DOHH2 (cell line): ENCODE measurements around the gene MARVELD1.
"Not testable (repeated sequence)": the region's sequence is repeated elsewhere in the genome, so short reads cannot be mapped to it uniquely, and the experiment has no call there.

Experiments
- H3F3A ChIP-seq: fragments of 200-600 bp; sonication (generic), shearing (Covaris generic); 2 replicates; pipeline ENCODE4 v1.6.0; 2016; ENCODE audit warnings: antibody characterized with exemption, mild to moderate bottlenecking; ENCODE audit not compliant: control insufficient read depth, insufficient read depth
- H3K27ac ChIP-seq: fragments of 200-600 bp; sonication (generic); 2 replicates; pipeline ENCODE4 v1.5.1; 2014; ENCODE audit warnings: low read depth, mild to moderate bottlenecking, low read length, moderate library complexity
- H3K27me3 ChIP-seq: fragments of 200-600 bp; sonication (generic); 2 replicates; pipeline ENCODE4 v1.6.1; 2014; ENCODE audit warnings: mild to moderate bottlenecking, low read length, mixed read lengths; ENCODE audit not compliant: control insufficient read depth
- H3K36me3 ChIP-seq: fragments of 200-600 bp; sonication (generic); 2 replicates; pipeline ENCODE4 v1.6.1; 2014; ENCODE audit warnings: mild to moderate bottlenecking, low read length, moderate library complexity, mixed read lengths; ENCODE audit not compliant: control insufficient read depth
- H3K4me1 ChIP-seq: fragments of 200-600 bp; sonication (generic); 2 replicates; pipeline ENCODE4 v1.6.1; 2014; ENCODE audit warnings: mild to moderate bottlenecking, low read length, mixed read lengths; ENCODE audit not compliant: control insufficient read depth
- H3K4me2 ChIP-seq: fragments of 200-600 bp; sonication (generic); 2 replicates; pipeline ENCODE4 v1.6.0; 2014; ENCODE audit warnings: mild to moderate bottlenecking, low read length, moderate library complexity
- H3K4me3 ChIP-seq: fragments of 200-600 bp; sonication (generic); 2 replicates; pipeline ENCODE4 v1.5.1; 2014; ENCODE audit warnings: mild to moderate bottlenecking, low read length, mixed read lengths
- H3K79me2 ChIP-seq: fragments of 200-600 bp; sonication (generic); 2 replicates; pipeline ENCODE4 v1.6.1; 2014; ENCODE audit warnings: mild to moderate bottlenecking, low read length, mixed read lengths; ENCODE audit not compliant: control insufficient read depth
- H3K9me2 ChIP-seq: fragments of 200-600 bp; sonication (generic); replicated peaks from 2 replicates; pipeline ENCODE4 v1.6.1; 2014; ENCODE audit warnings: mild to moderate bottlenecking, low read length, mixed read lengths; ENCODE audit not compliant: control insufficient read depth
- H3K9me3 ChIP-seq: fragments of 200-600 bp; sonication (generic); 2 replicates; pipeline ENCODE4 v1.6.1; 2014; ENCODE audit warnings: antibody characterized with exemption, low read length, mixed read lengths; ENCODE audit not compliant: control insufficient read depth, insufficient read depth
- H4K20me1 ChIP-seq: fragments of 200-600 bp; sonication (generic); 2 replicates; pipeline ENCODE4 v1.6.0; 2014; ENCODE audit warnings: low read depth, mild to moderate bottlenecking, antibody characterized with exemption, low read length, moderate library complexity; ENCODE audit not compliant: control insufficient read depth, insufficient read depth
- CTCF ChIP-seq: fragments of 200-600 bp; sonication (generic); IDR thresholded peaks from one replicate; pipeline ENCODE4 v1.5.1; 2014; ENCODE audit warnings: antibody characterized with exemption, mild to moderate bottlenecking, low read depth, low read length; ENCODE audit not compliant: poor library complexity, severe bottlenecking
- EZH2phosphoT487 ChIP-seq: fragments of 200-600 bp; sonication (generic); IDR thresholded peaks from 2 replicates; pipeline ENCODE4 v1.6.1; 2017; ENCODE audit warnings: borderline replicate concordance, mild to moderate bottlenecking, antibody characterized with exemption, low read length, moderate library complexity, mixed read lengths

The MARVELD1 gene

GRCh38 chr10:97682042-97682441 lies 31.5 kb upstream of the MARVELD1 start:
- no peaks in the 10 kb centered on the region for H3F3A ChIP-seq
- H3K27ac ChIP-seq: no peak overlapping the region
- H3K36me3 ChIP-seq: no peaks in the 10 kb centered on the region

GRCh38 chr10:97683556-97684367 lies 29.8 kb upstream of the MARVELD1 start:
- Histone ChIP-seq H3K27me3 (no peaks in the 10 kb centered on the region), H3K9me3 (no peaks in the 10 kb centered on the region), H4K20me1 (no peaks in the 10 kb centered on the region), H3K9me2 (no peaks in the 10 kb centered on the region), H3K4me2 (no peak overlapping the region), H3K4me3 (no peak overlapping the region), H3K79me2 (no peaks in the 10 kb centered on the region), H3K27ac (no peak overlapping the region), H3K4me1 (peaks cover 16% of the 10 kb centered on the region), H3F3A (peaks cover 2% of the 10 kb centered on the region; the same call in 1 of the 2 replicates), H3K36me3 (no peaks in the 10 kb centered on the region)
- TF ChIP-seq EZH2phosphoT487: no peak
- no peak for TF ChIP-seq CTCF

More at GRCh38 chr10:97682042-97682441, 31.5 kb upstream of the MARVELD1 start:
- Histone ChIP-seq H3K4me2 (no peak overlapping the region), H3K9me3 (no peaks in the 10 kb centered on the region), H3K4me3 (no peak overlapping the region), H3K27me3 (no peaks in the 10 kb centered on the region), H3K79me2 (no peaks in the 10 kb centered on the region), H3K4me1 (peaks cover 13% of the 10 kb centered on the region), H3K9me2 (no peaks in the 10 kb centered on the region), H4K20me1 (no peaks in the 10 kb centered on the region)
- TF ChIP-seq EZH2phosphoT487 (no peak), CTCF (no peak)

GRCh38 chr10:97684368-97684713 lies 29.2 kb upstream of the MARVELD1 start:
- H3K27me3 ChIP-seq, H3K79me2 ChIP-seq, H3K9me3 ChIP-seq, H3K36me3 ChIP-seq, H4K20me1 ChIP-seq, H3K9me2 ChIP-seq, H3K4me2 ChIP-seq, H3F3A ChIP-seq, H3K4me3 ChIP-seq, H3K27ac ChIP-seq: not testable (repeated sequence)
- peaks cover 16% of the 10 kb centered on the region for H3K4me1 ChIP-seq

GRCh38 chr10:97684866-97685394 lies 28.6 kb upstream of the MARVELD1 start:
- H3K9me3 ChIP-seq: no peaks in the 10 kb centered on the region
- H3F3A ChIP-seq: peaks cover 2% of the 10 kb centered on the region; the same call in 1 of the 2 replicates
- no peak overlapping the region for H3K4me2 ChIP-seq
- no peaks in the 10 kb centered on the region for H3K36me3 ChIP-seq
- TF ChIP-seq EZH2phosphoT487: no peak
- no peak for TF ChIP-seq CTCF
- no peak overlapping the region for H3K4me3 ChIP-seq
- no peaks in the 10 kb centered on the region for H3K79me2 ChIP-seq
- H4K20me1 ChIP-seq: no peaks in the 10 kb centered on the region
- peaks cover 16% of the 10 kb centered on the region for H3K4me1 ChIP-seq
- no peaks in the 10 kb centered on the region for H3K27me3 ChIP-seq
- no peaks in the 10 kb centered on the region for H3K9me2 ChIP-seq
- no peak overlapping the region for H3K27ac ChIP-seq
